Measurements from ENCODE around the gene ARHGAP26.

ARHGAP26 gene

DNA sequence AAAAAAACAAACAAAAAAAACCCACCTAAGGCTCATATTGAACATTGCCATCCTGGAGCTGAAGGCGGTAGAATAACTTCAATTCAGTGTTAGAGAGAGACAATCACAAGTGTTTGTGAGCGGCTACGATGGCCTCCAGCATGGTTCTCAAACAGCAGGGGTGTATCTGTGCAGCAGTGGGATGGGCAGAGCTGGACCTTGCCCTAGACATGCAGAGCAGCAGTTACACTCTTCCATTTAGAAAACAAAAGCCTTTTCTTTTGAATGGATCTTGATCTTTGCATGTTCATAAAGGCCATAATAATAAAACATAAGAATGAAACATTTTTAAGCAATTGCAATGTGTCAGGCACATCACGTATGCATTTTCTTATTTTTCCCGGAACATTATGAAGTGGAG, 50.3 kb downstream of the ARHGAP26 start:
- Histone ChIP-seq H3K36me3 (ENCODE audit: control insufficient read depth in 5 of 5, insufficient read depth in 5 of 5, low read length in 5 of 5) (no peaks in the 10 kb centered on the region), H3K4me3 (ENCODE audit: low read depth in 1 of 5, low read length in 5 of 5) (no peak overlapping the region), H3K9me3 (ENCODE audit: control insufficient read depth in 5 of 5, low read length in 5 of 5) (peaks cover 0 to 2% (median 0%) of the 10 kb centered on the region in 5 donors), H3K27me3 (ENCODE audit: control insufficient read depth in 5 of 5, insufficient read depth in 4 of 5, low read length in 5 of 5) (no peaks in the 10 kb centered on the region), H3K27ac (ENCODE audit: low read depth, low read length) (no peak overlapping the region), H3K4me1 (ENCODE audit: control insufficient read depth in 5 of 5, insufficient read depth in 5 of 5, low read length in 5 of 5) (peaks cover 11 to 66% (median 57%) of the 10 kb centered on the region in 5 donors), H3K9ac (ENCODE audit: low read length in 5 of 5) (no peak overlapping the region)

DNA sequence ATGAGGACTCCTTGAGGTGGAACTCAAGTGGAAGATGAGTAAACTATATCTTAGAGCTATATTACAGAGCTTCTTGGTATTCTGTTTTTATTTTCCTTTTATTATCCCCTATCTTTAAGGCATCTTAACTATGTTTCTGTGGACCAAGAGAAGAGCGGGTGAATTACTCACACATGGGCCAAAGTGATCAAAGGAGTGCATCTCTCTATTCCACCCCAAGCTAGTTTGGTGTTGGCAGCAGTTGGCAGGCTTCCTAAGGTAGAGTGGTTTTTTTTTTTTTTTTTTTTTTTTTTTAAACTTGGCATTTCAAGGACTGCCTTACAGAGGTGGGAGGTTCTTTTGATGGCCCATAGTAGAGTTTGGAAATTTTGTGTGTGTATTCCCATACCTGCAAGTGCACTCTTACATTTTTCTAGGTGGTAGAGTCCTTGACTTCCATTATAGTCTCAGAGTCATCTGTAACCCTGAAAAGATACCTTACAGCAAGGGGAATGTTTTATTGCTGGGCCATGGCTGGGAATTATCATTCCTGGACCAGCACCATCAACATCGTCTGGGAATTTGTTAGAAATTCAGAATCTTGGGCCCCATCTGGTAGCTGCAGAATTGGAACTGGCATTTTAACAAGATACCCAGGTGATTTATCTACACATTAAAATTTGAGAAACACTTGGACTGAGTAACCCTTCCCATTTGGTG, 51.0 kb downstream of the ARHGAP26 start:
- Histone ChIP-seq H3K4me1 (ENCODE audit: control insufficient read depth in 5 of 5, insufficient read depth in 5 of 5, low read length in 5 of 5) (peaks cover 11 to 67% (median 63%) of the 10 kb centered on the region in 5 donors), H3K27ac (ENCODE audit: low read depth, low read length) (peak overlapping the region; percentile 39), H3K9ac (ENCODE audit: low read length in 5 of 5) (no peak overlapping the region), H3K27me3 (ENCODE audit: control insufficient read depth in 5 of 5, insufficient read depth in 4 of 5, low read length in 5 of 5) (no peaks in the 10 kb centered on the region), H3K36me3 (ENCODE audit: control insufficient read depth in 5 of 5, insufficient read depth in 5 of 5, low read length in 5 of 5) (no peaks in the 10 kb centered on the region), H3K9me3 (ENCODE audit: control insufficient read depth in 5 of 5, low read length in 5 of 5) (peaks cover 0 to 2% (median 0%) of the 10 kb centered on the region in 5 donors), H3K4me3 (ENCODE audit: low read depth in 1 of 5, low read length in 5 of 5) (no peak overlapping the region)

DNA sequence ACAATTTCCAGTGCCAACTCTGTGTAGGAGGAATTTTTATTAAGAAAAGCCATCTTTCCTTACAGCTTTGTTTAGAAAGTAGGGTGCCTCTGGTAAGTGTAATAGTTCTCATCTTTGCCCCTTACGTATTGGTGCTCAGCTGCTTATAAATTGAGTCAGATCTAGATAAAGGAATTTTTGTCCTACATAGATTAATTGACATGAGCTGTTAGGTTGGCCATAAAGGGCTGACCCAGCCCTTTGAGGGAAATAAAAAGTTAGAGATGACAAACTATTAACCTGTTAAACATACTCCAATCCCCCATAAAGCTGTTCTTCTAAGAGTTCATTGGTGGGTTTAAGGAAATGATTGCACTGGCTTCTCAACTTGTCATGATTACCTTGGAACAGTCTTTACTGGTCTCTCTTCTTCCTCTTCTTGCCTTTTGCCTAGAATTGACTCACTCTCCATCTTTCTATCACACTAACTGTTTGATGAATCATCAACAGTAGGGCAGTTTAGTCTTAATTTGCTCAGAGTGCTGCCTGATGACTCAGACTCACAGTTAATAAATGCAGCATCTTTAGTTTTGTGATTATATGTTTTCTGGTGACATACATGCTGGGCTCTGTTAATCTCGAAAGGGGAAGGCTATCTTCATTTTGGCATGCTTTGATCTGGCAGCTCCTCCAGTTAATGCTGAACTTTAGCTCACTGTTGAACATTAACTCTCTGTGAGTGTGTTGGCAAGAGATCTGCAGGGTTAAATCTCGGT, 51.7 kb downstream of the ARHGAP26 start:
- Histone ChIP-seq H3K9me3 (ENCODE audit: control insufficient read depth in 5 of 5, low read length in 5 of 5) (peaks cover 0 to 2% (median 0%) of the 10 kb centered on the region in 5 donors), H3K27me3 (ENCODE audit: control insufficient read depth in 5 of 5, insufficient read depth in 4 of 5, low read length in 5 of 5) (no peaks in the 10 kb centered on the region), H3K9ac (ENCODE audit: low read length in 5 of 5) (no peak overlapping the region), H3K36me3 (ENCODE audit: control insufficient read depth in 5 of 5, insufficient read depth in 5 of 5, low read length in 5 of 5) (no peaks in the 10 kb centered on the region), H3K27ac (ENCODE audit: low read depth, low read length) (peak overlapping the region; percentile 39), H3K4me1 (ENCODE audit: control insufficient read depth in 5 of 5, insufficient read depth in 5 of 5, low read length in 5 of 5) (peaks cover 7 to 65% (median 62%) of the 10 kb centered on the region in 5 donors), H3K4me3 (ENCODE audit: low read depth in 1 of 5, low read length in 5 of 5) (no peak overlapping the region)

DNA sequence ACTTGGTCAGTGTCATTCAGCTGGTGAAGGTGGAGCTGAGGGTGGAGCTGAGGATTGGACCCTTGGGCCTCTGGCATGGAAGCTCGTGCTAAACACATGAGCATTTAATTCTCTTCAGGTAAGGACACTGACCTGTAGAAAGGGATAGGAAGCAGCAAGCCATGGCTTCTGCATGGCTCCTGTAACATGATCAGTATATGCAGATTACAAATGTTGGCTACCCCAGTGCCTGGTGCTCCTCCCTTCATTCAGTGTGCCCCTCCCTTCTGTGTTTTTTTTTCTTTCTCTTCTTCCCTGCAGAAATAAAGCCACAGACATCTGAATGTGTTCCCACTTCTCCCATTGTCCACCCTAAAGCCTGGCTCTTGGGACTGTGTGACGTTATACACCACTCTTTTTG, 52.9 kb downstream of the ARHGAP26 start:
- Histone ChIP-seq H3K9me3 (ENCODE audit: control insufficient read depth in 5 of 5, low read length in 5 of 5) (peaks cover 0 to 2% (median 0%) of the 10 kb centered on the region in 5 donors), H3K4me3 (ENCODE audit: low read depth in 1 of 5, low read length in 5 of 5) (no peak overlapping the region), H3K27ac (ENCODE audit: low read depth, low read length) (no peak overlapping the region), H3K27me3 (ENCODE audit: control insufficient read depth in 5 of 5, insufficient read depth in 4 of 5, low read length in 5 of 5) (no peaks in the 10 kb centered on the region), H3K36me3 (ENCODE audit: control insufficient read depth in 5 of 5, insufficient read depth in 5 of 5, low read length in 5 of 5) (no peaks in the 10 kb centered on the region), H3K4me1 (ENCODE audit: control insufficient read depth in 5 of 5, insufficient read depth in 5 of 5, low read length in 5 of 5) (peaks cover 7 to 61% (median 53%) of the 10 kb centered on the region in 5 donors), H3K9ac (ENCODE audit: low read length in 5 of 5) (no peak overlapping the region)

DNA sequence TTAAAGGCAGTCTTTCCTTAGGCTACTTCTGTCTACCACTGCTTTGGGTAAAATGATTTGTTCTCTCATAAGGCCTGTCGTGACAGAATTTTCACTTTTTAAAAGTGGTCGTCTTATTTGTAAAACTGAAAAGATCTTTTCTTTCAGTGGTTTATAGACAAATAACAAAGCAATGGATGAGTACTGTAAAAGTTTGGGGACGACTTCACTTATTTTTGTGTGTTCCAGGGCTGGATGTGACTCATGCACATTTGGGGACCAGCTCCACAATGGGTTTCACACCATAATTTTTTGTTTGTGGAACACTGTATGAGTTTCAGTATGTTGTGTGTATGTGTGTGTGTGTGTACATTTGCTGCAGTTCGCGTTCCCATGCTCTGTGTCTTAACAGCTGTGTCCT, 53.6 kb downstream of the ARHGAP26 start:
- H3K9ac ChIP-seq (ENCODE audit: low read length in 5 of 5), result no peak overlapping the region
- no peak overlapping the region for H3K27ac ChIP-seq (ENCODE audit: low read depth, low read length)
- no peaks in the 10 kb centered on the region for H3K27me3 ChIP-seq (ENCODE audit: control insufficient read depth in 5 of 5, insufficient read depth in 4 of 5, low read length in 5 of 5)
- H3K4me1 ChIP-seq (ENCODE audit: control insufficient read depth in 5 of 5, insufficient read depth in 5 of 5, low read length in 5 of 5), result peaks cover 7 to 55% (median 46%) of the 10 kb centered on the region in 5 donors
- no peaks in the 10 kb centered on the region for H3K36me3 ChIP-seq (ENCODE audit: control insufficient read depth in 5 of 5, insufficient read depth in 5 of 5, low read length in 5 of 5)
- no peak overlapping the region for H3K4me3 ChIP-seq (ENCODE audit: low read depth in 1 of 5, low read length in 5 of 5)
- peaks cover 0 to 2% (median 0%) of the 10 kb centered on the region in 5 donors for H3K9me3 ChIP-seq (ENCODE audit: control insufficient read depth in 5 of 5, low read length in 5 of 5)

DNA sequence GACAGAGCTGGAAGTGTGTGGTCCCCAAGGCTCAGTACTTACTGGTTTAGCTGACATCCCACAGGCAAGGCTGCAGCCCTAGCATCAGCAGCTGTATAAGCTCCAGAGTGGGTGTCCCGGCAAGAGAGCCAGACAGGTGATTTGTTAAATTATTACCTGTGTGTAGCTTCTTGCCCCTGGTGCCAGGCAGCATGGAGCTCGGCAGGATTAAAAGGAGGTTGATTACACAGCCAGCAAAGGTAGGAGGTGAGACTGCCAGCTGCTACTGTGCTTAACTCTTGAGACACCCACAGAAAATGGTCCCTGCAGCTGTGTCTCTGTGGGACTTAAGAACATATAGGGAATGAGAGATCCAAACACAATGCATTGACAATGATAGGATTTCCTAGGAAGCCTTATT, 54.2 kb downstream of the ARHGAP26 start:
- no peaks in the 10 kb centered on the region for H3K27me3 ChIP-seq (ENCODE audit: control insufficient read depth in 5 of 5, insufficient read depth in 4 of 5, low read length in 5 of 5)
- H3K4me1 ChIP-seq (ENCODE audit: control insufficient read depth in 5 of 5, insufficient read depth in 5 of 5, low read length in 5 of 5), result peaks cover 6 to 49% (median 41%) of the 10 kb centered on the region in 5 donors
- H3K36me3 ChIP-seq (ENCODE audit: control insufficient read depth in 5 of 5, insufficient read depth in 5 of 5, low read length in 5 of 5), result no peaks in the 10 kb centered on the region
- H3K4me3 ChIP-seq (ENCODE audit: low read depth in 1 of 5, low read length in 5 of 5), result no peak overlapping the region
- no peak overlapping the region for H3K9ac ChIP-seq (ENCODE audit: low read length in 5 of 5)
- H3K9me3 ChIP-seq (ENCODE audit: control insufficient read depth in 5 of 5, low read length in 5 of 5), result peaks cover 0 to 2% (median 0%) of the 10 kb centered on the region in 5 donors
- H3K27ac ChIP-seq (ENCODE audit: low read depth, low read length), result no peak overlapping the region

DNA sequence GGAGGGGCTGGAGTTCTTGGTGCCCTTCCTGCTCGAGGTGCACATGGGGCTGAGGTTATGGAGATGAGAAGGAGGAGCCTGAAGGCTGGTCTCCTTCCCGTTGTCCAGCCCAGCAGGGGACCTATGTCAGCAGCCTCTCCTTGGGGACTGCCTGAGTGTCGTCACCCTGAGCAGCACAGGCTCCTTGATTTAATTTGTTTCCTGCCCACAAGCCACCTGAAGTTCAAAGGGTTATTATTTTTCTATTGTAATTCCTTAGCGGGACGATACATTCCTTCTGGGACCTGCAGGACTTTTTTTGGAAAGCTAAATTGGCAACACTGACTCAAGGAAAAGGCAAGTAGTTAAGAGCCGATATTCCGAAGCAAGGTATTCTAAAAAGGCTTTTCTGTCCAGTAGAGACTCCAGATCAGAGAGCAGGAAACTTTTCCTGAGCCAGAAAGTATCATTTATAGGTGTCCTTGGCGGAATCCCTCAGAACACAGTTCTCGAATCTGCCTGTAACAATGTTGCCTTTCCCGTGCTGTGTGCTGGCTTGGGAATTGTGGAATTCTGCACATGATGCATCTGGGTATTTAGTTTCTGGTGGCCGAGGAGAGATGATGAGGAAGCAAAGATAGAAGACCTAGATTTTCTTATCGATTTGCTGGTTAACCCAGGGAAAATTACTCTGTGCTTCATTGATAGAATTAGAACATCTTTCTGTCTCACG, 55.4 kb downstream of the ARHGAP26 start:
- Histone ChIP-seq H3K9me3 (ENCODE audit: control insufficient read depth in 5 of 5, low read length in 5 of 5) (peaks cover 0 to 2% (median 0%) of the 10 kb centered on the region in 5 donors), H3K27ac (ENCODE audit: low read depth, low read length) (peak overlapping the region; percentile 37), H3K27me3 (ENCODE audit: control insufficient read depth in 5 of 5, insufficient read depth in 4 of 5, low read length in 5 of 5) (no peaks in the 10 kb centered on the region), H3K36me3 (ENCODE audit: control insufficient read depth in 5 of 5, insufficient read depth in 5 of 5, low read length in 5 of 5) (no peaks in the 10 kb centered on the region), H3K4me3 (ENCODE audit: low read depth in 1 of 5, low read length in 5 of 5) (peak overlapping the region in 3 of 5 donors; percentile 14 to 29 (median 26)), H3K9ac (ENCODE audit: low read length in 5 of 5) (peak overlapping the region in 3 of 5 donors; percentile 3 to 7 (median 7)), H3K4me1 (ENCODE audit: control insufficient read depth in 5 of 5, insufficient read depth in 5 of 5, low read length in 5 of 5) (peaks cover 9 to 54% (median 46%) of the 10 kb centered on the region in 5 donors)

DNA sequence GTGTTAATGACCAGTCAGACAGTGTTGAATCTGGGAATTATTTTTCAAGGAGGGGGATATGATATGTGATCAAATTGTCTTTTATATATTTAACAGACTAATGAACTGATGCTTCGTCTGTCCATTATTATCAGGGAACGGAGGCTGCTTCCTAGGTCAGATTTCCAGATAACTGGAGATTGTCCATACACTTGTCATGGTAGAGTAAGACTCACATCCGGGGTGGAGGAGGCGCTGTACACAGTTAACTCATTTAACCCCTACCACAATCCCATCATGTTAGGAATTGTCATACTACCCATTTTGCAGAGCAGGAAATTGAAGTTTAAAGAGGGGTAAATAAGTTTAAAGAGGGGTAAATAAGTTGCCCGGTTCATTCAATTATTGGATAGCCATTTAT, 55.9 kb downstream of the ARHGAP26 start:
- Histone ChIP-seq H3K9me3 (ENCODE audit: control insufficient read depth in 5 of 5, low read length in 5 of 5) (peaks cover 0 to 2% (median 0%) of the 10 kb centered on the region in 5 donors), H3K36me3 (ENCODE audit: control insufficient read depth in 5 of 5, insufficient read depth in 5 of 5, low read length in 5 of 5) (no peaks in the 10 kb centered on the region), H3K9ac (ENCODE audit: low read length in 5 of 5) (no peak overlapping the region), H3K27me3 (ENCODE audit: control insufficient read depth in 5 of 5, insufficient read depth in 4 of 5, low read length in 5 of 5) (no peaks in the 10 kb centered on the region), H3K4me3 (ENCODE audit: low read depth in 1 of 5, low read length in 5 of 5) (peak overlapping the region in 1 of 5 donors; percentile 26), H3K4me1 (ENCODE audit: control insufficient read depth in 5 of 5, insufficient read depth in 5 of 5, low read length in 5 of 5) (peaks cover 9 to 57% (median 49%) of the 10 kb centered on the region in 5 donors), H3K27ac (ENCODE audit: low read depth, low read length) (peak overlapping the region; percentile 37)

DNA sequence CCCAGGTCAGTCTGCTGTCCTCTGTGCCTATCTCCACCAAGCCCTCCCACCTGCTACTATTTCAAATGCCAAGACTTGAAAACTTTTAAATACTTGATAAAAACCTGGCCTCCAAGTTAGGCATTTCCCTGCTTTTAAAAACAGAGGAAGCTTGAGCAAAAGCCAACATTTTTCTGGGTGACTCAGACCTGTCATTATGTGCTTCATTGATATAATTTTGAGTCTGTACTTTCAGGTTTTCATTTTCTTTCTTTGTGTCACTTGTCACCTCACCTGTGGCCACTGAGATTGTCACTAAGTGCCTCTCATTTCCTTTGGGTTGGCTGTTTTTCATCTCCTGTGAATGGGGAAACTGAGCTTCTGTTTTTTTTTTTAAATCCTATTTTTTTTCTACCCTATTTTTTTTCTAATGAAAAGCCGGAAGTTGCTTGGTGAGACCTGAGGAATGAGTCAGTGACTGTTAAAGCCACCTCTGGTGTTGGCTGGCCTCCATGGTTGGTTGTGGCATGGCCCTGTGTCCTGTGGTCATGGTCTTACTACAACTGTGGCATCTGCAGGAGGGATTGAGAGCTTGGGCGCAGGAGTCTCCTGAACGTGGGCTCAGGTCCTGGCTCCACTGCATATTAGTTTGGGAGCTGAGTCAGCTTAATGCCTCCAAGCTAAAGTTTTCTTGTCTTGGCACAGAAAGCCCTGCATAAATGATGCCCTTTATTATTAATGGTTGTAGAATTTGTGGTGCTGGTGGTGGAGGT, 56.7 kb downstream of the ARHGAP26 start:
- peak overlapping the region; percentile 37 for H3K27ac ChIP-seq (ENCODE audit: low read depth, low read length)
- no peak overlapping the region for H3K4me3 ChIP-seq (ENCODE audit: low read depth in 1 of 5, low read length in 5 of 5)
- no peaks in the 10 kb centered on the region for H3K36me3 ChIP-seq (ENCODE audit: control insufficient read depth in 5 of 5, insufficient read depth in 5 of 5, low read length in 5 of 5)
- H3K4me1 ChIP-seq (ENCODE audit: control insufficient read depth in 5 of 5, insufficient read depth in 5 of 5, low read length in 5 of 5), result peaks cover 9 to 58% (median 49%) of the 10 kb centered on the region in 5 donors
- H3K9ac ChIP-seq (ENCODE audit: low read length in 5 of 5), result no peak overlapping the region
- no peaks in the 10 kb centered on the region for H3K9me3 ChIP-seq (ENCODE audit: control insufficient read depth in 5 of 5, low read length in 5 of 5)
- H3K27me3 ChIP-seq (ENCODE audit: control insufficient read depth in 5 of 5, insufficient read depth in 4 of 5, low read length in 5 of 5), result no peaks in the 10 kb centered on the region
